M059J (cell line): ENCODE results near the gene SPON1. TPM values are rescaled to one million over a fixed set of nuclear protein-coding genes. Genes with fewer than 3 reads are reported as not detected.

Experiments used
- DNase-seq: peaks from one replicate; pipeline ENCODE4 v3.0.0-alpha.2; 2012; ENCODE audit warnings: low read depth
- total RNA-seq: library from RNA; depleted of rRNA; stranded (reverse); fragments of >200 nt; shearing (Covaris generic); gene quantifications from 2 replicates; pipeline ENCODE4 v1.2.3, GENCODE V29; 2014

SPON1 gene
- total RNA-seq, 1 experiment from 2014 or later = 0.05 TPM

DNA sequence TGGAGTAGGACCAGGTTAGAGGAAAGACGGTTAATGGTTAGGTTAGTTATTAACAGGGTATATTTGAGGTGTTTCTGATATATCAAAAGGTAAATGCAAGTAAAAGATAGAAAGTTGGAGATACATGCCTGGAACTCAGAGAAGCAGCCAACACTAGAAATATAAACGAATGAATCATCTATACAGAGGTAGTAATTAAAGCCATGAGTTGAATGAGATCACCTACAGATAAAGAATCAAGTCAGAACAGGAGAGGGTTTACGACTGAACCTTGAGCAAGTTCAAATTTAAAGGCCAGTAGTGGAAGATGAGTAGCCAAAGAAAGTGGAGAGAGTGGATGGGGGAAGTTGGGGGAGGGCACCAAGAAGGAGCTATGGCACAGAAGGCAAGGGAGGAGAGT is 73.9 kb downstream of the SPON1 start:
- DNase-seq = no peak

DNA sequence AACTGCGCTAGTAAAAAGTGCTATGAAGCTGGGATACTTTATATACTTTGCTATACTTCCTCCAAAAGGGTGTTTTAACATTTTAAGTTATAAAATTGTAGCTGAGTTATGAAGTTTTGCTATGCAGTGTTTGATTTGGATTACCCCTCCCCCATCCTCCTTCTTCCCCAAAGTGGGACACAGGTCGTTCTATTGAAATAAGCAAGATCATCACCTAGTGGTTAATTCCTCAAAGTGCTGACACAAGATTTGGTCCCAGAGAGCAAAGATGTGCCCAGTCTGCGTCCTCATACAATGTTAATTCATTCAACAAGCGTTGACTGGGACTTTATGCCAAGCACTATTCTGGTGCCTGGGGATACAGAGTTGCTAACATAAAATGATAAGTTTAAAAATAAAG is 78.5 kb downstream of the SPON1 start:
- peak; percentile 23 for DNase-seq

DNA sequence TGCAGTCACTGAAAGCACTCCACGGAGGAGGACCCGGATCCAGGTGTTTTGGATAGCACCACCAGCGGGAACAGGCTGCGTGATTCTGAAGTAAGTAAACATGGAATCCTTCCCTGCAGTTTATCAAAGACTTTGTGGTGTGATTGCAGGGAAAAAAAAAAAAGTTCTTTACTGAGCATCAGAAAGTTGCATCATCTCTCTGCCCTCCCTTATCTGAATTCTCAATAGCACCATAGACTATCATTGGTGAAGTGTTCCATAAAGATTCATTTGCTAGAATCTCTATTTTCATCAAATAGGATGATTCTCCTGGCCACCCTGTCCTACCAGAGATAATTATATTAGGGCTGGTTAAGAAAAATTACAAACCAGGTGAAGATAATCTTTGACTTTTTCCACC is 79.0 kb downstream of the SPON1 start:
- no peak for DNase-seq

DNA sequence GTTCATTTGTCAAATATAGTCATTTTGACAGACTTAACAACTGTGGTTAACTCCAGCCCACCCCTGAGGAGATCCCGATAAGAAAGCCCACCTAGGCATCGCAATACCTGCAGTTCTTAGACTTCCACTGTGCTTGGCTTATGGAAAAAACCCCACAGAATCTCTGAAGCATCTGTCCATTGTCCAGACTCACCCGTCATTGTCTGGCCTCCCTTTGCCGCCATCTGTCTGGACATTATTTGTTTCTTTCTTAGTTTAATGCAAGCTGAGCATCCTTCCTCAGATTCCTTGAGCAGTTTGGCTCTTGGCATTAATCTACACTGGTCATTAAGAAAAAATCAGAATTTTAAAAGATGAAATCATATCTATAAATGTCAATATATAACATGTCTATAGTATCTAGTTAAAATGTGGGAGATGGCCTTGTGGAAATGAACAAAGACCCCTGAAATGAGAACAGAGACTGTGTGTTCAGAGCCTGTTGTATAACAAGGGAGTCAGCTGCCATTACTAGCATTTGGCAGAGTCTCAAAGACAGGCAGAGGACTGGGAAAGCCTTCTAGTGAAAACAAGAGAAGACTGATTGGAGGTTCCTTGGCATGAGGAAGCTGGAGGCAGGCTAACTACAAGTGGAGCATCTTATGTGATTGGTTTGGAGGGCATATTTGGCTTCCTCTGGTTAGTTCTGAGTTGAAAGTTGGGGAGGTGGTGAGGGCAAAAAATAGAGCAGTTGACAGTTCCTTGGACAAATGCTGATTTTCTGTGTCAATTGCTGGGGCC is 80.4 kb downstream of the SPON1 start:
- no peak for DNase-seq

DNA sequence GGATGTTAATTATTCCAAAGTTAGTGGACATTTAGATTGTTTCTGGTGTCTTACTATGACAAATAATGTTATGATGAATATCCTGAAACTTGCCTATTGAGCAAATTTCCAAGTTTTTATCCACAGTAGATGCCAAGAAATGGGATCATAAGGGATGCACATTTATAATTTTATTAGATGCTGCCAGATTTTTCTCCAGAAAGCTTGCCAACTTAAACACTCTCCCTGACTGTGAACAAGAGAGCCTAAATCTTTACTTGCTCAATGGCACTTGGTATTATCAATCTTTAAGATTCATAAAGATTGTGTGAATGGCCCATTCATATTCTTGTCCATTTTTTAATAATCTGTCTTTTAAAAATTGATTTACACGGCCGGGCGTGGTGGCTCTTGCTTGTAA is 82.4 kb downstream of the SPON1 start:
- no peak for DNase-seq

DNA sequence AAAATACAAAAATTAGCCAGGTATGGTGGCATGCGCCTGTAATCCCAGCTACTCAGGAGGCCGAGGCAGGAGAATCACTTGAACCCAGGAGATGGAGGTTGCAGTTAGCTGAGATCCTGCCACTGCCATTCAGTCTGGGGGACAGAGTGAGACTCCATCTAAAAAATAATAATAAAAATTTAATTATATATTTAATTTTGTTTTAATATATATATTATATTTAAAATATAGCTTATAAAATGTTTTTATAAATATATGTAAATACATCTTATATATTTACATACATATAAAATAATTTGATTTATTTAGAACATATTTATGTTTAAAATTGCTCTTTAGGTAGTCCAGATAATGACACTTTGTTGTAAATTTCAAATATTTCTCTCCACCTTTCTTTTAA is 82.9 kb downstream of the SPON1 start:
- DNase-seq = no peak

DNA sequence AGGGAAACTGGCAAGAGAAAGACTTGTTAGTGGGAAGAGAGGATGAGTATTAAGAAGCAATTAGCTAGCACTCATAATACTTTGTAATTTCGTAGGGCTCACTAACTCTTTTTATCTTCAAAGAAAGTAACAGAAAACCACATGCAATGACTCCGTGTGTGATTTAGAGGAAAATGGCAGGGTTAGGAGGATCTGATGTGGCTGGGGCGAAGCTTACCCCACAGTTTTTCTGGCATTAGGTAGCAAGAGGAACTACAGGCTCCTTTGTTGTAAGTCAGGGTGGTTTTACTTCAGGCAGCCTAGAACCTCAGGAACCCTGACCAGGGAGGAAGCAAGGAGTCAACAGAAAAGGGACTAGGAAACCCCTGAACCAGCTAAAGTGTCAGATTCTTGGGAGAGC is 89.7 kb downstream of the SPON1 start:
- DNase-seq = no peak

DNA sequence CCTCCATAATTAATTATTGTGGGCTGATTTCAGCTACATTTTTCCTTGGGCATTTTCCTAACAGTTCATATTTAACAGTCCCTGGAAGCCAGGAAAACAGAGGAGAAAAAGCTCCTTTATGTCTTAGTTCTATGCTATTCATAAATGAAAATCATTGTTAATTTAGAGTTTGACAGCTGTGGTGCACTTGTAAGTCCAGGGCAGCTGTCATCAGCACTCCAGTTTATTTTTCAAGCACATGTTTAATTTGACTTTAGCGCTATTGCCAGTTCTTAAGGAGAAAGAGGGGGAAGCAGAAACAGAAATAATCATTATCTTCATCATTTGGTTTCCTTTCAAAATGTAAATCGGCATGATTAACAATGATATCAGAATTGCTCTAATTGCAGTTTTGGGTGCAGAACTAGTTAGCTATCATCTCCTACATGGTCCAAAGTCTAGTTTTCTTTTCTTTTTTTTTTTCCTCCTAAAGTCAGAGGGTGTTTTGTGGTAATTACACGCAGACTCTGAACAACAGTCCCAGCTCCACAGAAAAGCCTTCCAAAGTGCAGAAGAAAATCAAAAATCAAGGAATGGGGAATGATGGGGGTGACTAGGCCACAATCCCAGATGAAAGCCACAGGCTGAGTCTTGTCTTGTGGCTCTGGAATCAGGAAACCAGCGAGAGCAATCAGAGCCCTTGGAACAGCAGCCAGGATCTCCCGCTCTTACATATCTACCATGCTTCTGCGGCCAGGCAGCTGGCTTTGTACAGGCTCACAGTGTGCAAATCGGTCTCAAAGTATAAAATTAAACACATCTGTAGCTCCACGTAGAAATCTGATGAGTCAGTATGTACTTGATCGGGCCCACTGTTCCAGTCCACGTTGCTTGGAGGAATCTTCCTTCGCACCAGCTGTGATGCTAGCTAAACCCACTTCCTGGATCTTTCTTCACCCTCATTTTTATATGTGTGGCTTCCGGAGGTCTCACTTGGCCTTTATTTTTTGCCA is 91.9 kb downstream of the SPON1 start:
- DNase-seq = no peak

DNA sequence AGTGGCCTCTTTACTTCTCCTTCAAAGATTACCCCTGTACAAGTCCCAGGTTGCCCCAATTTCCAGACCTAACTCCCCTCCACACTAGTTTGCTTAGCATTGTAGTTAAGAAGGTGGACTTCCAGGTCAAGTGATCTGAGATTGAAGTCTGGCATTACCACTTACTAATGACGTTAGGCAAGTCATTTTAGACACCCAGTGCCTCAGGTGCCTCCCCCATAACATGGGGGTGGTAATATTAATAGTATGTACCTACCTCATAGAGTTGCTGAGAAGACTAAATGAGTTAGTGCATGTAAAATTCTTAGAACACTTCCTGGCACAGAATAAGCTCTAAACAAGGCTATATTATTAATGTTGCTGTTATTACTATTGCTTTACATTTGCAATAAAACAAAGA is 93.4 kb downstream of the SPON1 start:
- DNase-seq = no peak

DNA sequence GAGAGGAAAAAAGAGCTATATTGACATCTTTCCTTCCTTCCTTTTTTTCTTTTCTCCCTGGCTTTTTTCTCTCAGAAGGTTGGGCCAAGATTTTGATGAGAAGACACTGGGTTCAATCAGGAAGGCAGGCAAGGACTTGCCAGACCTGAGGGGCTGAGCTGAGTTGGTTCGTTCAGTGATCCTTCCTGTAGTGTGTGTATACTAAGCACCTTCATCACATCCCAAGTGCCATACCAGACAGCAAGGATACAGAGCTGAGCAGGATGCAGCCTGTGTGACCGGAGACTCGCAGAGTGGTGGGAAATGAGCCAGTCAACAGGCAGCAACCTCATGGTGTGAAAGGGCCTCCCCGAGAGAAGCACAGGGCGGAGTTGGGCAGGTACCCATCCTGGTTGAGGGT is 95.5 kb downstream of the SPON1 start:
- no peak for DNase-seq

DNA sequence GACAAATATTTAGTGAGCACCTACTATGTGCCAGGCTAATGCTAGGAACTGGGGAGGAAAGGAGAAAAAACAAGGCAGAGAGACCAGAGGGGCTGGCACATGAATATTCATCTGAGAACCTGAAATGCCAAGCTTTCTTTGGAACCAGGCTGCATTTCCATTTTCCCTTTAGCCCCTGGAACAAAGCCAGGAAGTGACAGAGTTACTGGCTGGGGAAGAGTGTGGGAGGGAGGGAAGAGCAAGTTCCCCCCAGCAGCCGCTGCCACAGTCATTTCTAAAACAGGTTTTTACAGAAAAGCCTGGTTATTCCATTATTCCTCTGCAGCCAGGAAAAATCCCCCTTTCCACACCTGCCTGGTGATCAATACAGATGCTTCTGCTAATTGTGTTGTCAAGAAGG is 97.0 kb downstream of the SPON1 start:
- DNase-seq = peak; percentile 11

DNA sequence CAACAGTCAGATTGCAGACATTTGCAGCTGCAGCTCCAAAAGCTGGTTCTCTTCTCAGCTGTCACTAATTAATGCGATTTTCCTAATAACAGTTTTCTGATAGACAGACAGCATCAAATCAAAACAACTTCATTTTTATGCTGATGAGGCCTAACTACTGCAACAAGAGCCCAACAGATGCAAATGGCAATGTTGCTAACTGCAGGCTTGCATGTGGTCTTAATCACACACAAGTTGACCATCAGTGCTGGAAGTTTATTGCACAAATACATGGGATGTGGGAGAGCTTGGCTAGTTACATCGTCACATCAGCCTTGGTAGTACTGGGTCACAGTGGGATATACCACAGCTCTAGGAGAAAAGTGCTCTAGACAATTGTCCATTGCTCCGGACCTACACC is 99.2 kb downstream of the SPON1 start:
- no peak for DNase-seq

DNA sequence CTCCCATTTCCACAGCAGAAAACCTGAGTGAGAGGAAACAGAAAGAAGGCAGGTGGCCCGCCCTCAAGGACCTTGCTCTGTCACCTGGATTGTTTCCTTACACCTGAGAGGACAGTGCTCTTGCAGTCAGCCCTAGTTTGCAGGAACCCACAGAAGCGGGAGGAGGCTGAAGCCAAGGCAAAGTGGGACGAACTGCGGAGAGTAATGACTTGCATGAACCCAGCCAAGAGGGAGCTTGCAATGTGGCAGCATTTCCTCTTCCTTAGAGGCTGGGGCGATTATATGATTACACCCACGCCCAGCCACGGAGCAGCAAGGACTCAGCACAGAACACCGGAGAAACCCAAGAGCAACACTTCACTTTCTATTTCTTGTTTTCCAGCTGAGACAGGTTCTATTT is 102.6 kb downstream of the SPON1 start:
- DNase-seq = no peak

DNA sequence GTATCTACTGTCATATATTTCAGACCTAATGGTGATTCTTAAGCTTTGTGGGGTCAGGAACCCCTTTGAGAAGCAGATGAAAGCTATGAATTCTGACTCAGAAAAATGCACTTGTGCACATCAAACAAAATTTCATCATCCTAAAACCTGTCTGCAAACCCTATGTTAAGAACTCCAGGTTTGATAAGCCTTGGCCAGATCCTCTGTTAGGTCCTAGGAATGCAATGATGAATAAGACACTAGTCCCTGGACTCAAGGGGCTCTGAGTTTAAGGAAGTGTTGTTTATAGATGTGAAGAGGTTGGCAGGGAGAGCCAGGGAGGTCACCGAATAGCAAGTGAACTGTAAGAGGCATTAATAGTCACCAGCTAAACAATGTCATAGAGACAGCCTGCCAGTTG is 103.2 kb downstream of the SPON1 start:
- DNase-seq = no peak

DNA sequence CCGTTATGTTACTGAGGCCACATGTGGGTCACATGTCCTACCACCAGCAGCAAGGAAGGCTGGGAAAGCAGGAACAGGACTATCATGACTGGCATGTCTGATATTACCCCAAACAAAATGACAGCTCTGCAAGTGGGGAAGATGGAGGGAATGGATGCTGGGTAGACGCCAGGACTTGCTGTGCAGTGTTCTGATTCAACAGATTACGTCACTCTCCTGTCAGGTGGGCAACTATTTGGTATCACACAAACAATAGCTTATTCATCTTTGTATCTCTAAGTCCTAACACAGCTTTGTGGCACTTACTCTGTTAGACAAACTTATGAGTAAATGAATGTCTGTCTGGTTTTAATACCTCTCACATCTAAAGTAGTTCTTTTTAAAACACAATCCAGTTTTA is 105.2 kb downstream of the SPON1 start:
- DNase-seq = peak; percentile 14

DNA sequence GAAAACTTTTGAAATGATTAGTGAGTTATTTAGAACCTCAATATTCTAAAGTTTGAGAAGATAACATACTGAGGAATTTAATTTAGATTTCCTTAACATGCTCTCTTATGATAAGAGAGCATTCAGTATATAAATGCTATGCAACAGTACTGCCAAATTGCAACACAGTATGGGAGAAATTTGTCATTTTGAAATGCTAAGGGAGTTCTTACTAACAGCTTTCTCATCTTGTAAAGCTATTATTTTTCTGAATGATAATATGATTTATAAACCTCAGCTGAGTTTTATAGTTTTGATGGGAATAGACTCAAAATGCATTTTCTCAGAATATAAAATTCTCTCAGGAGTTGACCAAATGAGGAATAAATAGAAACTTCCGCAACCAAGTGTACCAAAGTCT is 108.4 kb downstream of the SPON1 start:
- DNase-seq = no peak

DNA sequence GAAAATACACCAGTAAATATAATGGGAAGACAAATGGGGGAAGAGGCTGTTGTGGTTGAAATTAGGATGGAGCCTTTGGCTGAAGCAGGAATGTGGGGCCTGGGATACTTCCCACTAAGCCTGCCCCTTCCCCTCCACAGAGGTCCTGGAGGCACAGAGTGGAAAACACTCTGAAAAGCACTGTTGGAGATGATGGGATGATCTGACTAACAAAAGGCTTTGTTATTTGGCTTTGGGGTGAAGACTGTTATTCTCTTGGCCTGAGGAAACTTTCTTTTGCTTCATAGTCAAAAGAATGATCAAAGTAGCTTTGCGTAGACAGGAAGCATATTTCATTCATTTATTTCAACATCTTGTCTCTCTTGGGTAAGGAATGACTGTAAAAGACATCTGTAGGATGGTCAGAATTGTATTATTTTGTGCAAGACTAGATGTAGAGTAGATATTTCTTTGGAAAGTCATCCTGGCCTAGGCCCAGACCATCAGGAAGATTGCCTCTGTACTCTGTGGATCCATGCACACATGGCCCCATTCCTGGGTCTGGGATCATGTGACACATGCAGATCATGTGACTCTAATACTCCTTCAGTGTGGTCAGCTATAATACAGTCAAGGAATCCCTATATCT is 111.4 kb downstream of the SPON1 start:
- DNase-seq = no peak

DNA sequence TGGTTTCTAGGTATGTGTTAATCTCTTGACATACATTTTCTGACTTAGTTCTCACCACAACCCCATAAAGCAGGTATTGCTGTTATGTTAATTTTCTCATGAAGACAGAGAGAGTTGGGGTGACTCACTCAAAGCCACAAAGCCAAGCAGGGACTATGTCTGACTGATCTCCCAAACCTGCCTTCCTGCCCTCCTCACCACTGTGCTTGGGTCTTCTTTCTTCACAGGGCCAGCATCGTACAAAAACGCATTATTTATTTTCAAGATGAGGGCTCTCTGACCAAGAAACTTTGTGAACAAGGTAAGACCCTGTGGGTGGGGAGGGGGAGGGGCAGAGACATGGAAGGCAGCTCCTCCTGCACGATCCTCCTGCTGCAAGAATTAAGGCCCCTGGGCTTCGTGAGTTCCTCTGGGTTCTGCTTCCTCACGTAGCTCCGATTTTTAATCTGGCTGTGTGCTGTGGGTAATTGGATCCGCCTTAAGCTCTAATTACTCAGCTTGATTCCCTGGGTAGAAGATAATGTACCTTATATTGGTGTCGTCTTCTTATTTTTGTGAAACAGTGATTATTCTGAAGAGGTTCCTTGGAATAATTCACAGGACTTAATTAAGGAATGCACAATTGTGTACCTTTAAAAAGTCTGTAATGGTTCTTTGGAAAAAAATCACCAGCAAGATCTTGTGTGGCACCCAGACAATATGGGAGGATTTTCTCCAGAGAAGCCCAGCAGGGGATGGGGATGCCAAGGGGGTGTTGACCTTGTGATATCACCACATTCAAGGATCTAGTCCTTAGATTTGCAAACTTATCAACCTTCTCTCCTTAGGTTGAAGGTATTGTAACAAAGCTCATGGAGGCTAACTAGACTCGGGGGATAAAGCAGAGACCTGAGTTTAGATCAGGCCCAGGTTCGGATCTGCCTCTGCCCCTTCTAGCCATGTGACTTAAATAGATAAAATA is 112.9 kb downstream of the SPON1 start:
- DNase-seq = peak; percentile 63

DNA sequence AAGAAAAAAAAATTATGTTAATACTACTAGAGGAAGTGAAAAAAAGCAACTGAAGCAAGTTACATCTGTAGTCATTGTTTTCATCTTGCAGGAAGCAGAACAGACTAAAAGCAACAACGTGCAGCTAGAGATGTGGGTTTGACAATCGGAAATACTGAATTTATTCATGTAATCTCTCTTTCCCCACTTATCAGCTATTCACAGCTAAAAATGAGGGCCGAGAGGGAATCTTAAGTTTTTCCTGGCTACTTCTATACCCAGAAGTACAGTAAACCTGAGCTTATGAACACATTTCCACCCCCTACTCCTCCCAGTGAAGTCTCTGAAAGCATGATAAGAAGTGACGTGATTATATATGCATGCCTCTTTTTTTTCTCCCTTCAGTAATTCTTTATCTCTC is 116.5 kb downstream of the SPON1 start:
- no peak for DNase-seq

DNA sequence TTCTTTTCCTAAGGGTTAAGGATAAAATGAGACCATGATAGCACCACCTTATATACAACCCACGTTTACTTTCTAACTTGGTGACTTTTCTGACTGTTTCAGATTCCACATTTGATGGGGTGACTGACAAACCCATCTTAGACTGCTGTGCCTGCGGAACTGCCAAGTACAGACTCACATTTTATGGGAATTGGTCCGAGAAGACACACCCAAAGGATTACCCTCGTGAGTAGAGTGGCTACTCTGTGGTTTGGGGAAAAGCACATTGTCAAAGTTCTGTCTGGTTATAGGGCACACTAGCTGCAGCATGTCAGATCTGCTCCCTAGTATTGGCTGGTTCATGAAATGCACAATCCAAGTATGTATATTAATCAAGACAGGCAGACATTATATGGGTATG is 117.3 kb downstream of the SPON1 start:
- no peak for DNase-seq

DNA sequence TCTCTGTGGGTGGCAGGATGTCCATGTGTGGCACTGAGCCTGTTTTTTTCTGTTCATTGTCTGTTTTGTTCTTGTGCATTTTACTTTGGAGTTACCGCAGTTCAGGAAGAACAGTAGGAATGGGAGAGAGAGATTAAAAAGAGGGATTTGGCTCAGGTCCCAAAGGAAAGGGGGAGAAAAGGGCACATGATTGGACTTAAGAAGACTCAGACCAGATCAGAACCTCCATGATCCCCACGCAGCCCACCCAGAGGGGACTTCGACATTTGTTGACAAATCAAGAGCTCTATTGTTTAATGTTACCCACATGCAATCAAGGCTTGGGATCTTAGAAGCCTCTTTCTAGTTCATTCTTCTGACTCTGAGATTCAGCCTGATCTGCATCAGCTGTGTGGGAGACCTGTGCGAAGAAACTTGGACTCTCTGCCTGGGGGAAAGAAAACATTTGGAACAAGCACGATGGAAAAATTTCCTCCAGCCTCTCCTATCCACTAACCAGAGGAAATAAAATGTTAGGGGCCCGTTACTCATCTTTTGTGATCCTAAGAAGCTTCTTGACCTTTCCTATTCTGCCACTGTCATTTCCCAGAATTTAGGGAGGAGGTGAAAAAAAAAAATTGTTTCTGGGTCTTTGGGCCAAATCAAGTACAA is 119.2 kb downstream of the SPON1 start:
- no peak for DNase-seq
